Activated naive CD4-positive, alpha-beta T cell treated with Interleukin-2 at 50 U/mL for 16 hours (primary cell): ENCODE data around the gene NAA20.

Source experiments
- DNase-seq: peaks from one replicate; pipeline ENCODE4 v3.0.0-alpha.2; 2020

Gene NAA20

GRCh38 chr20:20079102-20079784 is 62.1 kb downstream of the NAA20 start:
- DNase-seq = no peak
